Measurements from ENCODE around the gene DVL2. TPM values are rescaled to one million over a fixed set of nuclear protein-coding genes. Genes with fewer than 3 reads are reported as not detected.
A peak's percentile ranks its signal among the peaks of the same experiment; 100 is the strongest.

The DVL2 gene
- total and polyA plus RNA-seq, 2 of the 13 experiments (the other 11 are each of a cell fraction or from before 2014, with no cell fraction given), result 5.7 to 38.2 TPM

DNA sequence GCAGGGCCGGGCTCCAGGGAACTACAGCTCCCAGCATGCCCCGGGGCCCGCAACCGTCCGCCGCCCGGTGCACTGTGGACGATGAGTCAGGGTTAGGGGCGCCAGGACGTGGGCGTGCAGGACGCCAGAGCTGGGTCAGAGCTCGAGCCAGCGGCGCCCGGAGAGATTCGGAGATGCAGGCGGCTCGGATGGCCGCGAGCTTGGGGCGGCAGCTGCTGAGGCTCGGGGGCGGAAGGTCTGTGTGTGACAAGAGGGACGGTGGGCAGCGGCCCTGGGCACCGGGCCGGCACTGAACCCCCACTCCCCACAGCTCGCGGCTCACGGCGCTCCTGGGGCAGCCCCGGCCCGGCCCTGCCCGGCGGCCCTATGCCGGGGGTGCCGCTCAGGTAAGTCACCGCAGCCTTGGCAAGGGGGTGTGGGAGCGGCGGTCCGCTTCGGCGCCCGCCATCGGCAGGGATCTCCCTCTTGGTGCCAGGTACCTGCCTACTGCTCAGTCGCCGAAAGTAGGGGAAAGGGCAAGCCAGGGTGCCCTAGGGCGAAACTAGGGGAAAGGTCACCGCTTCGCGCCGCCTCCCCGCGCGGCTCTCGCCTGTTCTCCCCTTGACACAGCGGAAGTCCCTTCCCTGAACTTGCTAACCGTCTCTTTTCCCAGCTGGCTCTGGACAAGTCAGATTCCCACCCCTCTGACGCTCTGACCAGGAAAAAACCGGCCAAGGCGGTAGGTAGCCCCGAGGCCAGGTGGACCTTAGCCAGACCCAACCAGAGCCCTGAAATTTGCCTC lies 14.3 kb downstream of the DVL2 start, which contains the start of the genes ACADVL and DLG4:
ACADVL (plus strand) TSS at position 127 of the 781 bp plus-strand sequence; CDS start at position 174, 47 bp downstream.
DLG4 (minus strand) TSS at position 25 of the 781 bp plus-strand sequence.
- Histone ChIP-seq H3K4me1 (ENCODE audit: insufficient read depth, low read length) (peaks cover 62% of the 10 kb centered on the region), H3K27me3 (ENCODE audit: control insufficient read depth in 1 of 2, insufficient read depth in 2 of 2, low read length in 2 of 2) (peaks cover 0 to 4% of the 10 kb centered on the region in 2 experiments; a peak in 2 of 5 replicates), H4K20me1 (ENCODE audit: insufficient read depth, low read length) (peaks cover 10% of the 10 kb centered on the region; the same call in 1 of the 2 replicates), H3K4me2 (ENCODE audit: low read depth, low read length) (peak within 1 kb of the TSS; percentile 99), H2AFZ (ENCODE audit: low read length) (peak within 1 kb of the TSS; percentile 68), H3K9ac (ENCODE audit: insufficient read depth, low read depth, low read length) (peak within 1 kb of the TSS; percentile 90), H3K36me3 (replicated peaks in 1 of 2; ENCODE audit: control insufficient read depth in 1 of 2, insufficient read depth in 2 of 2, low read length in 2 of 2) (peaks cover 8 to 39% of the 10 kb centered on the region in 2 experiments; a peak in 4 of 5 replicates), H3K4me3 (replicated peaks in 1 of 3; ENCODE audit: insufficient read depth in 1 of 3, low read depth in 2 of 3, low read length in 3 of 3) (peak within 1 kb of the TSS; percentile 73 to 93 (median 90)), H3K27ac (ENCODE audit: extremely low read length, insufficient read depth, low read length) (peak within 1 kb of the TSS; percentile 96), H3K9me3 (ENCODE audit: low read length) (no peaks in the 10 kb centered on the region), H3K79me2 (ENCODE audit: insufficient read depth, low read length) (peaks cover 14% of the 10 kb centered on the region)
- in situ Hi-C loops (cut with HindIII; ENCODE audit: extremely low pct_ligation_motif_present, low pct_unique_long_range_greater_than_20kb), result loop anchor here (5.0 kb wide), 1 partner anchor 43 kb away; the partner anchor contains the start of gene ASGR1
- CTCF ChIA-PET (ENCODE audit: low intra/inter-chr PET ratio, low total read pairs), result interaction anchor here (0.6 kb wide), 1 partner anchor 76 kb away, joined by 4 read pairs; no protein-coding TSS in a partner anchor
- no CpG with 5 or more reads among the region's 63 CpGs for WGBS (ENCODE audit: low lambda C conversion rate)
- intact Hi-C loops (cut with micrococcal nuclease; ENCODE audit: unreplicated experiment), result no loop called here
- TSS peak; percentile 56 for BruUV-seq (replicated peaks)
- ATAC-seq (peak; percentile 85), FAIRE-seq (peak; percentile 77), DNase-seq (ENCODE audit: low spot score) (peak; percentile 75)
- POLR2A ChIA-PET, result interaction anchor here (0.8 to 6.8 kb wide), 23 partner anchors 10 to 184 kb away, joined by 3 to 140 read pairs (median 8); partner anchors contain the start of genes ASGR1, ASGR2, CTDNEP1 and DVL2
- TF ChIP-seq ZNF225 (CRISPR knock-in tag; IDR thresholded peaks at IDR 0.05) (peak; percentile 86; the same call in 1 of the 2 replicates), FOXA1 (IDR thresholded peaks at IDR 0.05) (no peak), FOXA1 (CRISPR knock-in tag; IDR thresholded peaks at IDR 0.05) (peak; percentile 15; the same call in 1 of the 2 replicates), THAP11 (CRISPR knock-in tag; IDR thresholded peaks at IDR 0.05) (peak; percentile 98), YY1 (IDR thresholded peaks at IDR 0.05; ENCODE audit: insufficient read depth, insufficient replicate concordance, low read depth, low read length) (peak; percentile 72), MAF1 (CRISPR knock-in tag; IDR thresholded peaks at IDR 0.05; ENCODE audit: borderline replicate concordance) (no peak), ARNTL (CRISPR knock-in tag; IDR thresholded peaks at IDR 0.05) (peak; percentile 59; the same call in 1 of the 2 replicates), NFKBIZ (CRISPR knock-in tag; IDR thresholded peaks at IDR 0.05) (peak; percentile 36), ZNF383 (CRISPR knock-in tag; IDR thresholded peaks at IDR 0.05; ENCODE audit: borderline replicate concordance) (no peak), MTA1 (CRISPR knock-in tag; IDR thresholded peaks at IDR 0.05; ENCODE audit: borderline replicate concordance) (0 out of 2 replicates have a peak, but pooled peaks have one; percentile 36)
- TF ChIP-seq, protein P1, sequence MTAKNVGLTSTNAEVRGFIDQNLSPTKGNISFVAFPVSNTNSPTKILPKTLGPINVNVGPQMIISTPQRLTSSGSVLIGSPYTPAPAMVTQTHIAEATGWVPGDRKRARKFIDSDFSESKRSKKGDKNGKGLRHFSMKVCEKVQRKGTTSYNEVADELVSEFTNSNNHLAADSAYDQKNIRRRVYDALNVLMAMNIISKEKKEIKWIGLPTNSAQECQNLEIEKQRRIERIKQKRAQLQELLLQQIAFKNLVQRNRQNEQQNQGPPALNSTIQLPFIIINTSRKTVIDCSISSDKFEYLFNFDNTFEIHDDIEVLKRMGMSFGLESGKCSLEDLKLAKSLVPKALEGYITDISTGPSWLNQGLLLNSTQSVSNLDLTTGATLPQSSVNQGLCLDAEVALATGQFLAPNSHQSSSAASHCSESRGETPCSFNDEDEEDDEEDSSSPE (CRISPR knock-in tag; IDR thresholded peaks at IDR 0.05), result peak; percentile 50; the same call in 1 of the 2 replicates
- TF ChIP-seq, protein P2, sequence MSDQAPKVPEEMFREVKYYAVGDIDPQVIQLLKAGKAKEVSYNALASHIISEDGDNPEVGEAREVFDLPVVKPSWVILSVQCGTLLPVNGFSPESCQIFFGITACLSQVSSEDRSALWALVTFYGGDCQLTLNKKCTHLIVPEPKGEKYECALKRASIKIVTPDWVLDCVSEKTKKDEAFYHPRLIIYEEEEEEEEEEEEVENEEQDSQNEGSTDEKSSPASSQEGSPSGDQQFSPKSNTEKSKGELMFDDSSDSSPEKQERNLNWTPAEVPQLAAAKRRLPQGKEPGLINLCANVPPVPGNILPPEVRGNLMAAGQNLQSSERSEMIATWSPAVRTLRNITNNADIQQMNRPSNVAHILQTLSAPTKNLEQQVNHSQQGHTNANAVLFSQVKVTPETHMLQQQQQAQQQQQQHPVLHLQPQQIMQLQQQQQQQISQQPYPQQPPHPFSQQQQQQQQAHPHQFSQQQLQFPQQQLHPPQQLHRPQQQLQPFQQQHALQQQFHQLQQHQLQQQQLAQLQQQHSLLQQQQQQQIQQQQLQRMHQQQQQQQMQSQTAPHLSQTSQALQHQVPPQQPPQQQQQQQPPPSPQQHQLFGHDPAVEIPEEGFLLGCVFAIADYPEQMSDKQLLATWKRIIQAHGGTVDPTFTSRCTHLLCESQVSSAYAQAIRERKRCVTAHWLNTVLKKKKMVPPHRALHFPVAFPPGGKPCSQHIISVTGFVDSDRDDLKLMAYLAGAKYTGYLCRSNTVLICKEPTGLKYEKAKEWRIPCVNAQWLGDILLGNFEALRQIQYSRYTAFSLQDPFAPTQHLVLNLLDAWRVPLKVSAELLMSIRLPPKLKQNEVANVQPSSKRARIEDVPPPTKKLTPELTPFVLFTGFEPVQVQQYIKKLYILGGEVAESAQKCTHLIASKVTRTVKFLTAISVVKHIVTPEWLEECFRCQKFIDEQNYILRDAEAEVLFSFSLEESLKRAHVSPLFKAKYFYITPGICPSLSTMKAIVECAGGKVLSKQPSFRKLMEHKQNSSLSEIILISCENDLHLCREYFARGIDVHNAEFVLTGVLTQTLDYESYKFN (CRISPR knock-in tag; conservative IDR thresholded peaks at IDR 0.05), result peak; percentile 47; the same call in 1 of the 2 replicates

Data from HepG2 (cell line).